Activated naive CD8-positive, alpha-beta T cell treated with anti-CD3 and anti-CD28 coated beads, Interleukin-2, amount 50 U/mL, for 16 hours (primary cell): ENCODE data around the gene KCNH5.

Experiments used
- DNase-seq: peaks from one replicate; pipeline ENCODE4 v3.0.0-alpha.2; 2020; ENCODE audit warnings: low read depth, low spot score

KCNH5 gene

GRCh38 chr14:62743118-62743517 lies 302.1 kb downstream of the KCNH5 start:
- no peak for DNase-seq

- DNase-seq = no peak
Measured at GRCh38 chr14:62739647-62740046, 305.6 kb downstream of the KCNH5 start.

GRCh38 chr14:62736048-62737043 lies 308.9 kb downstream of the KCNH5 start:
- DNase-seq = no peak

- no peak for DNase-seq
Measured at GRCh38 chr14:62734831-62735230, 310.4 kb downstream of the KCNH5 start.

GRCh38 chr14:62722406-62722805 lies 322.9 kb downstream of the KCNH5 start:
- no peak for DNase-seq

- DNase-seq = no peak
Measured at GRCh38 chr14:62718629-62719028, 326.6 kb downstream of the KCNH5 start.

GRCh38 chr14:62711351-62712023 lies 333.8 kb downstream of the KCNH5 start:
- DNase-seq = no peak

- no peak for DNase-seq
Measured at GRCh38 chr14:62710811-62711210, 334.4 kb downstream of the KCNH5 start.

GRCh38 chr14:62709773-62710172 lies 335.5 kb downstream of the KCNH5 start:
- DNase-seq = no peak

GRCh38 chr14:62706217-62706616 lies 339.0 kb downstream of the KCNH5 start:
- DNase-seq = no peak

- no peak for DNase-seq
Measured at GRCh38 chr14:62697461-62697860, 347.8 kb downstream of the KCNH5 start.

GRCh38 chr14:62696929-62697328 lies 348.3 kb downstream of the KCNH5 start:
- no peak for DNase-seq

GRCh38 chr14:62696331-62696924 lies 348.8 kb downstream of the KCNH5 start:
- DNase-seq = no peak

- no peak for DNase-seq
Measured at GRCh38 chr14:62694075-62694474, 351.2 kb downstream of the KCNH5 start.

GRCh38 chr14:62692490-62693106 lies 352.7 kb downstream of the KCNH5 start:
- no peak for DNase-seq

GRCh38 chr14:62691647-62692489 lies 353.4 kb downstream of the KCNH5 start:
- DNase-seq = no peak

- DNase-seq = no peak
Measured at GRCh38 chr14:62689733-62690132, 355.5 kb downstream of the KCNH5 start.

- no peak for DNase-seq
Measured at GRCh38 chr14:62687818-62688217, 357.4 kb downstream of the KCNH5 start.

GRCh38 chr14:62684376-62684775 lies 360.9 kb downstream of the KCNH5 start:
- DNase-seq = no peak

- no peak for DNase-seq
Measured at GRCh38 chr14:62682208-62682607, 363.1 kb downstream of the KCNH5 start.
